ENCODE results near the gene COL5A1.

Gene COL5A1

DNA sequence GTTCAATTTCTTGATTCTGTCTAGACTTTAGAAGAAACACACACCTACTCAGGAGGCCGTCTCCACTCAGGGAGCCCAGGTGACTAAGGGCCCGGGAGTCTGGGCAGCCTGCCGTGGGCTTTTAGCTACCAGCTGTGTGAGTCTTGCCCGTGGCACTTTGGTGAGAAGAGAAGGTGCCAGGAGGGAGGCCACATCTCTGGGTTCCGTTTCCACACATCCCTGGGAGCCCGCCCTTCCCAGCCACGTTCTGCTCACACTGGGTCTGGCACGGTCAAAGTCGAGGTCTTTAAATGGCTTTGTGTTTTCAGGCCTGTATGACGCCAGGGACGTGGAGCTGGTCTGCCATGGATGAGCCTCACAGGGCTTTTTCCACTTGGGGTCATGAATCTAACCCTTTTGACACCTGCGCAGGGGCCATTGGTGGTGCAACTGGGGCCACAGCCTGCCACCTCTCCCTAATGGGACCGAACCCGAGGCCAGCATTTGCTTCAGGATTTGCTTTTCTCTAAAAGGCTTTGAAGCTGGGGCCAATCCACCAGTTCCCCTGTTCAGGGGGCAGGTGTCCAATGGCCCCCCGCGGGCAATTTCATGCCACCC, 221.8 kb downstream of the COL5A1 start:
- Histone ChIP-seq H3K4me2 (ENCODE audit: low read length) (no peak overlapping the region), H2AFZ (no peak overlapping the region), H3K27me3 (ENCODE audit: control insufficient read depth, insufficient read depth, low read length) (no peaks in the 10 kb centered on the region), H3K27ac (no peak overlapping the region), H3K9me3 (ENCODE audit: control insufficient read depth, low read length) (no peaks in the 10 kb centered on the region), H3K4me3 (ENCODE audit: low read depth, low read length) (no peak overlapping the region), H3K9ac (no peak overlapping the region), H3K4me1 (no peaks in the 10 kb centered on the region), H3K79me2 (no peaks in the 10 kb centered on the region), H3K36me3 (ENCODE audit: control insufficient read depth, insufficient read depth, low read length) (no peaks in the 10 kb centered on the region)
- TF ChIP-seq, protein P1, sequence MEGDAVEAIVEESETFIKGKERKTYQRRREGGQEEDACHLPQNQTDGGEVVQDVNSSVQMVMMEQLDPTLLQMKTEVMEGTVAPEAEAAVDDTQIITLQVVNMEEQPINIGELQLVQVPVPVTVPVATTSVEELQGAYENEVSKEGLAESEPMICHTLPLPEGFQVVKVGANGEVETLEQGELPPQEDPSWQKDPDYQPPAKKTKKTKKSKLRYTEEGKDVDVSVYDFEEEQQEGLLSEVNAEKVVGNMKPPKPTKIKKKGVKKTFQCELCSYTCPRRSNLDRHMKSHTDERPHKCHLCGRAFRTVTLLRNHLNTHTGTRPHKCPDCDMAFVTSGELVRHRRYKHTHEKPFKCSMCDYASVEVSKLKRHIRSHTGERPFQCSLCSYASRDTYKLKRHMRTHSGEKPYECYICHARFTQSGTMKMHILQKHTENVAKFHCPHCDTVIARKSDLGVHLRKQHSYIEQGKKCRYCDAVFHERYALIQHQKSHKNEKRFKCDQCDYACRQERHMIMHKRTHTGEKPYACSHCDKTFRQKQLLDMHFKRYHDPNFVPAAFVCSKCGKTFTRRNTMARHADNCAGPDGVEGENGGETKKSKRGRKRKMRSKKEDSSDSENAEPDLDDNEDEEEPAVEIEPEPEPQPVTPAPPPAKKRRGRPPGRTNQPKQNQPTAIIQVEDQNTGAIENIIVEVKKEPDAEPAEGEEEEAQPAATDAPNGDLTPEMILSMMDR (IDR thresholded peaks at IDR 0.05), result no peak

DNA sequence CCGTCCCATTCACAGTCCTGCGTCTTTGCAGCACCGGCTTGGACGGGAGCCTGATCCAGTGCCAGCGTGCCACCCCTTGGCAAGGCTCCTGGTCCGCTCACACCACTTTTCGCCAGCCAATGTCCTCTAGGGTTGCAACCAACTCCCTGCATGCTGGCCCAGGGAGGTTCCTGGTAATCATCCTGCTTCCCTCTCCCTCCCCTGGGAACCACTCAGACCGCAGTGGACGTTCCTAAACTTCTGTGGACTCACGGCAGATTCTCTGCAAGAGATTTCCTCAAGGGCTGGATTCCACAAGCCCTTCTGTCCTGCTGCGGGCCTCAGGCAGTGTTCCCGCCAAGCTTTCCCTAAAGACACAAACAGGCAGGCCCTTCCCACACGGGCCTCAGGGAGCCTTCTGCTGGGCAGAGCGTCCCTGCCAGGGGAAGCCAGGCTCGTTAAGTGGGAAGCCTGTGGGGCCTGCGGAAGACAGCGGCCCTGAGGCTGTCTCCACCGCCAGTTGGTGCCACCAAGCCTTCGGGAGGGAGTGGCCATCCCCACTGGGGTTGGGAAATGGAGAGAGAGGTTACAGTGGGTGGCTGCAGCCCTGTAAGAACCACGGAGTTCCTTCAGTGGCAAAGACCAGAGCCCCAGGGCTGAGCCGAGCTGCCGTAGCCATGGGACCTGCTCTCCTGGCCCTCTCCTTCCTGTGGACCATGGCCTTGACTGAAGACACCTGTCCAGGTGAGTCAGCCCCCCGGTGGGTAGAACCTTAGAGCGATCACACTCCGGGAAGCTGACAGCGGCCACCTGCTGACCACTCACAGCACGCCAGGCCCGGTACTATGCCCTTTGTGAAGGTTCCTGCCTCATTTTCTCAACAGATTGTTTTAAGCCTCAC, 222.6 kb downstream of the COL5A1 start:
- no peak overlapping the region for H3K4me3 ChIP-seq (ENCODE audit: low read depth, low read length)
- H3K9me3 ChIP-seq (ENCODE audit: control insufficient read depth, low read length), result no peaks in the 10 kb centered on the region
- no peaks in the 10 kb centered on the region for H3K36me3 ChIP-seq (ENCODE audit: control insufficient read depth, insufficient read depth, low read length)
- H2AFZ ChIP-seq, result no peak overlapping the region
- TF ChIP-seq, protein P1 (IDR thresholded peaks at IDR 0.05), result no peak
- H3K4me2 ChIP-seq (ENCODE audit: low read length), result no peak overlapping the region
- no peaks in the 10 kb centered on the region for H3K79me2 ChIP-seq
- no peaks in the 10 kb centered on the region for H3K27me3 ChIP-seq (ENCODE audit: control insufficient read depth, insufficient read depth, low read length)
- H3K9ac ChIP-seq, result no peak overlapping the region
- no peaks in the 10 kb centered on the region for H3K4me1 ChIP-seq
- H3K27ac ChIP-seq, result no peak overlapping the region

GRCh38 chr9:134864821-134865190, 223.2 kb downstream of the COL5A1 start:
- H3K4me3 ChIP-seq (ENCODE audit: low read depth, low read length), result no peak overlapping the region
- no peaks in the 10 kb centered on the region for H3K27me3 ChIP-seq (ENCODE audit: control insufficient read depth, insufficient read depth, low read length)
- H3K4me1 ChIP-seq, result no peaks in the 10 kb centered on the region
- H3K79me2 ChIP-seq, result no peaks in the 10 kb centered on the region
- no peaks in the 10 kb centered on the region for H3K9me3 ChIP-seq (ENCODE audit: control insufficient read depth, low read length)
- H3K36me3 ChIP-seq (ENCODE audit: control insufficient read depth, insufficient read depth, low read length), result no peaks in the 10 kb centered on the region
- H3K27ac ChIP-seq, result no peak overlapping the region
- H3K4me2 ChIP-seq (ENCODE audit: low read length), result no peak overlapping the region
- no peak overlapping the region for H2AFZ ChIP-seq
- no peak overlapping the region for H3K9ac ChIP-seq
- TF ChIP-seq, protein P1 (IDR thresholded peaks at IDR 0.05), result no peak

- Histone ChIP-seq H3K9ac (no peak overlapping the region), H2AFZ (no peak overlapping the region), H3K36me3 (ENCODE audit: control insufficient read depth, insufficient read depth, low read length) (no peaks in the 10 kb centered on the region), H3K79me2 (no peaks in the 10 kb centered on the region), H3K4me2 (ENCODE audit: low read length) (no peak overlapping the region), H3K27ac (no peak overlapping the region), H3K4me3 (ENCODE audit: low read depth, low read length) (no peak overlapping the region), H3K9me3 (ENCODE audit: control insufficient read depth, low read length) (no peaks in the 10 kb centered on the region), H3K27me3 (ENCODE audit: control insufficient read depth, insufficient read depth, low read length) (no peaks in the 10 kb centered on the region), H3K4me1 (no peaks in the 10 kb centered on the region)
- TF ChIP-seq, protein P1 (IDR thresholded peaks at IDR 0.05), result no peak
Observed at GRCh38 chr9:134867917-134868750, 226.5 kb downstream of the COL5A1 start.
